Ectodermal cell (in vitro differentiated cells): ENCODE measurements around the gene UMAD1.

ENCODE experiments used
- H3K27ac ChIP-seq: 2 replicates; pipeline ENCODE4 v1.7.0; 2013; ENCODE audit warnings: mild to moderate bottlenecking, low read depth, low read length; ENCODE audit not compliant: insufficient read depth, poor library complexity, severe bottlenecking
- H3K27me3 ChIP-seq: 2 replicates; pipeline ENCODE4 v1.7.0; 2013; ENCODE audit warnings: mild to moderate bottlenecking, low read length; ENCODE audit not compliant: insufficient read depth, control insufficient read depth, poor library complexity, severe bottlenecking
- H3K36me3 ChIP-seq: one replicate; pipeline ENCODE4 v1.7.0; 2013; ENCODE audit warnings: low read length; ENCODE audit not compliant: control insufficient read depth, insufficient read depth
- H3K4me1 ChIP-seq: one replicate; pipeline ENCODE4 v1.7.0; 2013; ENCODE audit warnings: low read length; ENCODE audit not compliant: control insufficient read depth, insufficient read depth
- H3K4me3 ChIP-seq: 2 replicates; pipeline ENCODE4 v1.7.0; 2013; ENCODE audit warnings: low read depth, low read length, control low read depth; ENCODE audit not compliant: insufficient read depth
- H3K9me3 ChIP-seq: 2 replicates; pipeline ENCODE4 v1.7.0; 2013; ENCODE audit warnings: mild to moderate bottlenecking, low read length, moderate library complexity; ENCODE audit not compliant: control insufficient read depth
- WGBS, 2 experiments: methylation state at CpG; one replicate each; pipeline ENCODE4 v1.1.7; 2013; ENCODE audit warnings: missing lambda C conversion rate in 2 of 2; 5-methylcytosine and 5-hydroxymethylcytosine counted together

The UMAD1 gene

DNA sequence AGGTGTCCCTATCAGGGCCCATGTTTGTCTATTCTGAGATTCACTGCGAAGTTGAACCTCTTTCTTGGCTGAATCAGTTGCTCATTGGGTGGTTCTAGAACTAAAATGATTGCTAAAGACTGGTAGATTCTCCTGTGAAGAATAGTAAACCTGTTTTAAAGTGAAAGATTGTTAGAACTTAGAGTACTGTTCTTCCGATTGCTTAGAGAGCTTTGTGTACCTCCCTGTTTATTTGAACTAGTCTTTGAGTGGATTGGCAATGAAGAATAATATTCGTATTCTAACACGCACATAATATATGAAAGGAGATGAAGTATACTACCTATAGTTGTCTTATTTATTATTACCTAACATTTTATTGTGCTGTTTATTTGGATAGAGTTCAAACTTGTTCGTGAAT lies 202.7 kb downstream of the UMAD1 start:
- no peaks in the 10 kb centered on the region for H3K27me3 ChIP-seq
- H3K4me1 ChIP-seq: no peaks in the 10 kb centered on the region
- 95 to 97% methylated on average over 3 of the region's 5 CpGs for WGBS, 2 experiments
- H3K27ac ChIP-seq: no peak overlapping the region
- no peaks in the 10 kb centered on the region for H3K36me3 ChIP-seq
- H3K4me3 ChIP-seq: no peak overlapping the region
- no peaks in the 10 kb centered on the region for H3K9me3 ChIP-seq

DNA sequence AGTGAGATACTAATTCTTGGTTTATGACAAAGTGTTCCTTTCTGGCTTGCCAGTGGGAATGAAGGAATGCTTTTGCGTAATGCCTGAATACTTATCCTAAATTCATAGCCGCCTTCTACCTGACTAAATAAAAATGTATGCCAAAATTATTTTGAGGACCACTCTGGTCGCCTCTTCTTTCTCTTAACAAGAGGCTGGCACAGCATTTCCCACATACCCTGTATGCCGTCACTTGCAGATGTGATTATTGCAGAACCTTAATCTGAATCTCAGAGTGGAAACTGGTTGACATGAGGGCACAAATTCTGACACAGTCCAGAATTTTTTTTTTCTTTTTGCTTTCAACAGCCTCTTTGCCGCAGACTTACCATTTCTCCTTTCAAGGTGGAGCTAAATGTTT lies 203.4 kb downstream of the UMAD1 start:
- 95 to 98% methylated on average over 5 of the region's 5 CpGs for WGBS, 2 experiments
- no peaks in the 10 kb centered on the region for H3K4me1 ChIP-seq
- H3K4me3 ChIP-seq: no peak overlapping the region
- no peak overlapping the region for H3K27ac ChIP-seq
- H3K27me3 ChIP-seq: no peaks in the 10 kb centered on the region
- no peaks in the 10 kb centered on the region for H3K9me3 ChIP-seq
- no peaks in the 10 kb centered on the region for H3K36me3 ChIP-seq

DNA sequence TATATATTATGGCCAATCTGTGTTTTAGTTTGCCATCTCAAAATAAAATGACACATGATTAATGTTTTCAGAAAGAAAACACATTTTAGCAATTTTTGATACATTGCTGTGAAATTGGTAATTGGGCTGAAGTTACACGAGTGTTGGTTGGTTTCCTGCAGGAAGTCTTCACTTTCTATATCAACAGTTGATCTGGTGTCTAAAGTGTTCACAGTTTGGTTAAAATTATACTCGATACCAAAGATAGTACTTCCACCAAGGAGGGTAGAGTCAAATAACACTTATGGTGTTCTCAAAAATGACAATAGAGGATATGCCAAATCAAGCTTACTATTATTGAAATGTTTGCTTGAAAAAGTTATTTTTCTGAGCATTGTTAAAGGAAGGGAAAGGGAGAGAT lies 207.7 kb downstream of the UMAD1 start:
- Histone ChIP-seq H3K27me3 (no peaks in the 10 kb centered on the region), H3K4me3 (no peak overlapping the region), H3K27ac (no peak overlapping the region), H3K36me3 (no peaks in the 10 kb centered on the region), H3K9me3 (no peaks in the 10 kb centered on the region), H3K4me1 (no peaks in the 10 kb centered on the region)
- 95 to 100% methylated on average over 2 of the region's 2 CpGs for WGBS, 2 experiments

DNA sequence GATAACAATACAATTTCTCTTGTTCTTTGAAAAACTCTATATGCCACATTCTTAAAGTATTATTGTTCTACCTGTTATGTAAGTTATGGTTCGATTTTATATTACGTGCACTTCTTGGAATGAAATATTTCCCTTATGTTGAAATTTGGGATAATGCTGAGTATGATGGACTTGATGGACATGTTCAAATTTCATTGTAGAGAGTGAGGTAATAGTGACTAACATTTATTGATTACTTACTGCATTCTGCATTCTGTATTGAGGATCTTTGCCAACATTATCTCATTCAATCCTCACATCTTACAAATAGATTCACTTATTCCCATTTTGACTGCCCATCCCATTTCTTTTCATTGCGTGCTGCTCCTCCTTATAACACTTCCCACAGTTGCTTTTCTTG lies 208.3 kb downstream of the UMAD1 start:
- no peak overlapping the region for H3K27ac ChIP-seq
- WGBS, 2 experiments: 90 to 98% methylated on average over 2 to 3 of the region's 3 CpGs
- no peaks in the 10 kb centered on the region for H3K9me3 ChIP-seq
- no peaks in the 10 kb centered on the region for H3K27me3 ChIP-seq
- H3K4me1 ChIP-seq: no peaks in the 10 kb centered on the region
- no peaks in the 10 kb centered on the region for H3K36me3 ChIP-seq
- no peak overlapping the region for H3K4me3 ChIP-seq

DNA sequence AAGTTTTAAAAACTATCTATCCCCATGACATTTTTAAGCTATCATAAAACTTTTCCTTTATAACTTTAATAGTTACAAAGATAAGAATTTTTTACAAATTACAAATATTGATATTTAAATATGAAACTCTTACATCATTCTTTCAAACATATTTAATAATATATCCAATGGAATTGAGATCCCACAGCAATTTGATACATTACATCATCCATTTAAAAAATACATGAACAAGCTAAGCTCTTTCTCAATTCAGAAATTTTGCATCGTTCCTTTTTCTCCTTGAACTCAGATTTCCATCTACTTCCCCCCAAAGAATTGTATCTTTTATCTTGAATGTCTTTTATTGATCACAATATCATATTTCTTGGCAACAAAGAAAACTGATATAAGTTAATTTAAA lies 209.6 kb downstream of the UMAD1 start:
- H3K27me3 ChIP-seq: no peaks in the 10 kb centered on the region
- H3K9me3 ChIP-seq: peaks cover 2% of the 10 kb centered on the region
- H3K27ac ChIP-seq: no peak overlapping the region
- H3K36me3 ChIP-seq: peaks cover 4% of the 10 kb centered on the region
- H3K4me1 ChIP-seq: no peaks in the 10 kb centered on the region
- 86 to 100% methylated on average over 1 of the region's 1 CpG for WGBS, 2 experiments
- no peak overlapping the region for H3K4me3 ChIP-seq

DNA sequence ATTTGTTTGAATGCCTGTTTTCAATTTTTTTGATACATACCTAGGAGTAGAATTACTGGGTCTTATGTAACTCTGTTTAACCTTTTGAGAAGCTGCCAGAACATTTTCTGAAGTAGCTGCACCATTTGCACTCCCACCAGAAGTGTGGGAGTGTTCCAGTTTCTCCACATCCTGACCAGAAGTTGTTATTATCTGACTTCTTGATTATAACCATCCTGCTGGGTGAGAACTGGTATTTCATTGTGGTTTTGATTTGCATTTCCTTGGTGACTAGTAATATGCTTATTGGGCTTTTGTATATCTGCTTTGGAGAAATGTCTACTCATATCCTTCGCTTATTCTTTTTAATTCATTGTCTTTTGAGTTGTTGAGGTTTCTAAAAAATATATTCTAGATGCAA lies 210.8 kb downstream of the UMAD1 start:
- Histone ChIP-seq H3K4me3 (no peak overlapping the region), H3K4me1 (no peaks in the 10 kb centered on the region), H3K27ac (no peak overlapping the region), H3K9me3 (peaks cover 2% of the 10 kb centered on the region), H3K27me3 (no peaks in the 10 kb centered on the region), H3K36me3 (peaks cover 4% of the 10 kb centered on the region)
- no CpG with 5 or more reads among the region's 1 CpG for WGBS, 2 experiments

- Histone ChIP-seq H3K36me3 (peaks cover 4% of the 10 kb centered on the region), H3K4me1 (no peaks in the 10 kb centered on the region), H3K27me3 (no peaks in the 10 kb centered on the region), H3K9me3 (peaks cover 2% of the 10 kb centered on the region), H3K4me3 (no peak overlapping the region), H3K27ac (no peak overlapping the region)
- 88 to 93% methylated on average over 3 of the region's 3 CpGs for WGBS, 2 experiments
Observed at GRCh38 chr7:7851991-7852390, 211.4 kb downstream of the UMAD1 start.

DNA sequence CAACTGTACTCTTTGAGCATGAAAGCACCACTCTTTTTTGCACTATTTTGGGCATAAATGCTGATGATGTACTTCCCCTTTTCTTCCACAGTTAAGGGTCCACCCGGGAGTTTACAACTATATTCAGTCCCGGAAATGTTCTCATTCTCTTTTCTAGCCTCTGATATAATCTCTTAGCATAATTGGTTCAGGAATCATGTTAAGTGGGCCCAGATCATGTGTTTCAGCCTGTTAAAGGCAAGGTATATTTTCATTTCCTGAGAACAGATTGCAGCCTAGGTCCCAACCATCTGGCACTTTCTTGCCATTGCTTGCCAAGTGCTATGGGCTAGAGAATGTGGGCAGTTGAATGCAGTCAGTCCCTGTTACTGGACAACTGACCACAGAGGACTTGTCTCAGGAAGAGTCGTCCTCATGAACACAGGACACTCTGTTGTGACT lies 216.6 kb downstream of the UMAD1 start:
- 95 to 98% methylated on average over 3 of the region's 3 CpGs for WGBS, 2 experiments
- Histone ChIP-seq H3K27ac (no peak overlapping the region), H3K4me1 (no peaks in the 10 kb centered on the region), H3K9me3 (peaks cover 2% of the 10 kb centered on the region), H3K4me3 (no peak overlapping the region), H3K36me3 (peaks cover 4% of the 10 kb centered on the region), H3K27me3 (no peaks in the 10 kb centered on the region)

GRCh38 chr7:7858559-7858958 lies 218.0 kb downstream of the UMAD1 start:
- no peaks in the 10 kb centered on the region for H3K27me3 ChIP-seq
- no peak overlapping the region for H3K4me3 ChIP-seq
- no peak overlapping the region for H3K27ac ChIP-seq
- WGBS, 2 experiments: 95 to 98% methylated on average over 4 of the region's 4 CpGs
- H3K9me3 ChIP-seq: peaks cover 2% of the 10 kb centered on the region
- H3K36me3 ChIP-seq: peaks cover 4% of the 10 kb centered on the region
- H3K4me1 ChIP-seq: no peaks in the 10 kb centered on the region

GRCh38 chr7:7859411-7859810 lies 218.9 kb downstream of the UMAD1 start:
- no peak overlapping the region for H3K4me3 ChIP-seq
- no peak overlapping the region for H3K27ac ChIP-seq
- H3K9me3 ChIP-seq: peaks cover 1% of the 10 kb centered on the region
- H3K27me3 ChIP-seq: no peaks in the 10 kb centered on the region
- WGBS, 2 experiments: 94% methylated on average over 3 of the region's 4 CpGs
- H3K36me3 ChIP-seq: peaks cover 4% of the 10 kb centered on the region
- H3K4me1 ChIP-seq: no peaks in the 10 kb centered on the region

DNA sequence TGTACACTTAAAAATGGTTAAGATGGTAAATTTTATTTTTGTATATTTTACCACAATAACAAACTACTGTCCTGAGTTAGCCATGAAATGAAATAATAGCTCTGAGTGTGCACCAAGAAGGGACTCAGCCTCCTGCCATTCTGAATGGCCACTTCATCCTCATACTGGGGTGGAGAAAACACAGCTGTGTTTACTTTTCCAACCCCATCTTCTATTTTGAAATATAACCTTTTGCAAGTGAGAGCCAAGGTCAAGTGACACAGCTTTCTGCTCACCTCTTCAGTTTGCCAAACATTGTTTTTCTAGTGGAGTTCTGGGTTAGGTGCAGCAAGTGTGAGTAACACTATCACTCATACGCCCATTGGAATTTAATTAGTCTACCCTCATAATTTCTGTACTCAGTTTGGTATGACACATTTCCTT lies 220.7 kb downstream of the UMAD1 start:
- no peaks in the 10 kb centered on the region for H3K27me3 ChIP-seq
- no peaks in the 10 kb centered on the region for H3K36me3 ChIP-seq
- H3K4me3 ChIP-seq: no peak overlapping the region
- no peaks in the 10 kb centered on the region for H3K4me1 ChIP-seq
- WGBS, 2 experiments: 75 to 94% methylated on average over 1 of the region's 1 CpG
- no peaks in the 10 kb centered on the region for H3K9me3 ChIP-seq
- no peak overlapping the region for H3K27ac ChIP-seq
